Measurements from ENCODE around the gene DMXL2.
"Not testable (repeated sequence)": the region's sequence is repeated elsewhere in the genome, so short reads cannot be mapped to it uniquely, and the experiment has no call there.

DMXL2 gene

GRCh38 chr15:51622604-51623370, at the start of gene DMXL2:
Gene DMXL2 (minus strand): TSS chr15:51622771. CDS start chr15:51622545, 226 bp downstream.
- DNase-seq (ENCODE audit: low read depth in 2 of 2), result peak; percentile 64 to 68

GRCh38 chr15:51672155-51672687, 49.6 kb upstream of the DMXL2 start:
- no peak for DNase-seq (ENCODE audit: low read depth in 2 of 2)

GRCh38 chr15:51669381-51669780, 46.8 kb upstream of the DMXL2 start:
- DNase-seq (ENCODE audit: low read depth in 2 of 2), result no peak

- DNase-seq (ENCODE audit: low read depth in 2 of 2), result no peak
These were observed 45.9 kb upstream of the DMXL2 start for GRCh38 chr15:51668446-51668845.

- DNase-seq (ENCODE audit: low read depth in 2 of 2), result no peak
These were observed 44.9 kb upstream of the DMXL2 start for GRCh38 chr15:51667478-51667877.

- DNase-seq (ENCODE audit: low read depth in 2 of 2), result no peak
These were observed 38.5 kb upstream of the DMXL2 start for GRCh38 chr15:51661072-51661471.

- DNase-seq (ENCODE audit: low read depth in 2 of 2), result no peak
These were observed 36.1 kb upstream of the DMXL2 start for GRCh38 chr15:51658664-51659063.

- not testable (repeated sequence) for DNase-seq (ENCODE audit: low read depth in 2 of 2)
These were observed 33.0 kb upstream of the DMXL2 start for GRCh38 chr15:51655401-51656057.

- no peak for DNase-seq (ENCODE audit: low read depth in 2 of 2)
These were observed 29.6 kb upstream of the DMXL2 start for GRCh38 chr15:51652084-51652668.

- peak in 1 of 2 donors; percentile 9 for DNase-seq (ENCODE audit: low read depth in 2 of 2)
These were observed 27.3 kb upstream of the DMXL2 start for GRCh38 chr15:51649659-51650521.

- not testable (repeated sequence) for DNase-seq (ENCODE audit: low read depth in 2 of 2)
These were observed 26.1 kb upstream of the DMXL2 start for GRCh38 chr15:51648643-51649042.

- not testable (repeated sequence) for DNase-seq (ENCODE audit: low read depth in 2 of 2)
These were observed 25.5 kb upstream of the DMXL2 start for GRCh38 chr15:51648101-51648500.

- no peak for DNase-seq (ENCODE audit: low read depth in 2 of 2)
These were observed 24.6 kb upstream of the DMXL2 start for GRCh38 chr15:51647128-51647562.

- no peak for DNase-seq (ENCODE audit: low read depth in 2 of 2)
These were observed 20.1 kb upstream of the DMXL2 start for GRCh38 chr15:51642696-51643095.

GRCh38 chr15:51641490-51642130, 19.0 kb upstream of the DMXL2 start:
- DNase-seq (ENCODE audit: low read depth in 2 of 2), result no peak

- no peak for DNase-seq (ENCODE audit: low read depth in 2 of 2)
These were observed 12.1 kb upstream of the DMXL2 start for GRCh38 chr15:51634591-51635198.

- DNase-seq (ENCODE audit: low read depth in 2 of 2), result no peak
These were observed 7.0 kb upstream of the DMXL2 start for GRCh38 chr15:51629612-51630011.

- no peak for DNase-seq (ENCODE audit: low read depth in 2 of 2)
These were observed 2.7 kb upstream of the DMXL2 start for GRCh38 chr15:51625236-51625635.

GRCh38 chr15:51624022-51624421, 1.5 kb upstream of the DMXL2 start:
- DNase-seq (ENCODE audit: low read depth in 2 of 2), result no peak

- DNase-seq (ENCODE audit: low read depth in 2 of 2), result no peak
These were observed 891 bp upstream of the DMXL2 start for GRCh38 chr15:51623386-51623938.
